Mesendoderm (in vitro differentiated cells): ENCODE results near the gene CENPU.

Experiments
- DNase-seq: peaks from one replicate; pipeline ENCODE4 v3.0.0; 2013
- H2AK5ac ChIP-seq: 2 replicates; pipeline ENCODE4 v1.6.1; 2013; ENCODE audit warnings: low read length, inconsistent platforms
- H2BK120ac ChIP-seq: 2 replicates; pipeline ENCODE4 v1.6.1; 2013; ENCODE audit warnings: low read depth, mild to moderate bottlenecking, low read length, moderate library complexity, mixed read lengths
- H2BK15ac ChIP-seq: replicated peaks from 2 replicates; pipeline ENCODE4 v1.6.1; 2013; ENCODE audit warnings: low read depth, mild to moderate bottlenecking, moderate library complexity
- H2BK5ac ChIP-seq: 2 replicates; pipeline ENCODE4 v1.6.1; 2013; ENCODE audit warnings: low read length, inconsistent platforms
- H3K18ac ChIP-seq: 2 replicates; pipeline ENCODE4 v1.6.1; 2013; ENCODE audit warnings: mild to moderate bottlenecking, low read length, mixed read lengths
- H3K23ac ChIP-seq: one replicate; pipeline ENCODE4 v1.6.1; 2013; ENCODE audit warnings: low read length
- H3K27ac ChIP-seq: 2 replicates; pipeline ENCODE4 v1.5.1; 2013; ENCODE audit warnings: low read depth, mild to moderate bottlenecking, inconsistent platforms, low read length, moderate library complexity
- H3K27me3 ChIP-seq: 2 replicates; pipeline ENCODE4 v1.6.1; 2013; ENCODE audit warnings: low read length, control low read depth, mild to moderate bottlenecking, inconsistent platforms; ENCODE audit not compliant: insufficient read depth, poor library complexity
- H3K36me3 ChIP-seq: 2 replicates; pipeline ENCODE4 v1.6.1; 2013; ENCODE audit warnings: low read length, inconsistent platforms; ENCODE audit not compliant: control insufficient read depth, insufficient read depth
- H3K4ac ChIP-seq: one replicate; pipeline ENCODE4 v1.6.1; 2013; ENCODE audit warnings: low read depth, mild to moderate bottlenecking, low read length, moderate library complexity
- H3K4me1 ChIP-seq: 2 replicates; pipeline ENCODE4 v1.6.1; 2013; ENCODE audit warnings: low read depth, low read length, inconsistent platforms; ENCODE audit not compliant: control insufficient read depth
- H3K4me2 ChIP-seq: 2 replicates; pipeline ENCODE4 v1.6.1; 2013; ENCODE audit warnings: low read length
- H3K4me3 ChIP-seq: 2 replicates; pipeline ENCODE4 v1.5.1; 2013; ENCODE audit warnings: mild to moderate bottlenecking, low read length
- H3K56ac ChIP-seq: one replicate; pipeline ENCODE4 v1.6.1; 2013; ENCODE audit warnings: low read length
- H3K79me1 ChIP-seq: 2 replicates; pipeline ENCODE4 v1.6.1; 2013; ENCODE audit warnings: low read length, inconsistent platforms
- H3K79me2 ChIP-seq: 2 replicates; pipeline ENCODE4 v1.6.1; 2013; ENCODE audit warnings: mild to moderate bottlenecking, low read length; ENCODE audit not compliant: control insufficient read depth, insufficient read depth
- H3K9ac ChIP-seq: 2 replicates; pipeline ENCODE4 v1.6.1; 2013; ENCODE audit warnings: low read length, inconsistent platforms
- H4K5ac ChIP-seq: one replicate; pipeline ENCODE4 v1.6.1; 2013; ENCODE audit warnings: low read length
- H4K8ac ChIP-seq: one replicate; pipeline ENCODE4 v1.6.1; 2013; ENCODE audit warnings: low read depth, mild to moderate bottlenecking, control low read depth, low read length, moderate library complexity
- WGBS: extraction: QIAGEN DNeasy Blood & Tissue Kit; methylation state at CpG from one replicate; pipeline ENCODE4 v1.1.7; 2013; ENCODE audit warnings: low lambda C conversion rate, missing lambda C conversion rate; ENCODE audit not compliant: insufficient coverage; ENCODE audit errors: extremely low coverage; 5-methylcytosine and 5-hydroxymethylcytosine counted together

CENPU gene

DNA sequence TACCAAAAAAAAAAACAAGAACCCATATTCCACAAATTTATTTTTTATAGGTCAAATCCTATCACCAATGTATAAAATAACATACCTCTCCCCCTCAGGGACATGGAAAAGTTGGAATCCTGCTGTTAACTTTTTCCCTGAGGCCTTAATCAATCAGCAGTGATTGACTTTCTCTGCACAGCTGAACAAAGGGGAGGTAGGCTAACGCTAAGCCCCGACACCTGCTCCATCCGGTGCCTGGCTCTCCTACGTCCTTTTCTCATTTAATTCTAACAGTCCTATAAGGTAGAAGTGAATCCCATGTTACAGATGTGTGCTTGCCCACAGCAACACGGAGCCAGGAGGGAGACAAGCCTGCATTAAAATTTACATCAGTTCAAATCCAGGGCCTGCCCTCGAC is 2.8 kb downstream of the CENPU start:
- Histone ChIP-seq H3K18ac (no peak overlapping the region), H3K27me3 (no peaks in the 10 kb centered on the region), H3K79me2 (peaks cover 32% of the 10 kb centered on the region), H3K4me1 (no peaks in the 10 kb centered on the region), H4K8ac (no peak overlapping the region), H3K23ac (no peak overlapping the region), H2BK15ac (no peak overlapping the region), H2BK120ac (no peak overlapping the region), H4K5ac (no peak overlapping the region), H3K9ac (peak overlapping the region; percentile 10), H3K56ac (no peak overlapping the region), H2AK5ac (no peak overlapping the region), H3K27ac (no peak overlapping the region), H2BK5ac (no peak overlapping the region), H3K4ac (no peak overlapping the region), H3K4me3 (no peak overlapping the region), H3K4me2 (no peak overlapping the region), H3K36me3 (no peaks in the 10 kb centered on the region), H3K79me1 (peaks cover 8% of the 10 kb centered on the region)
- no CpG with 5 or more reads among the region's 6 CpGs for WGBS
- no peak for DNase-seq

DNA sequence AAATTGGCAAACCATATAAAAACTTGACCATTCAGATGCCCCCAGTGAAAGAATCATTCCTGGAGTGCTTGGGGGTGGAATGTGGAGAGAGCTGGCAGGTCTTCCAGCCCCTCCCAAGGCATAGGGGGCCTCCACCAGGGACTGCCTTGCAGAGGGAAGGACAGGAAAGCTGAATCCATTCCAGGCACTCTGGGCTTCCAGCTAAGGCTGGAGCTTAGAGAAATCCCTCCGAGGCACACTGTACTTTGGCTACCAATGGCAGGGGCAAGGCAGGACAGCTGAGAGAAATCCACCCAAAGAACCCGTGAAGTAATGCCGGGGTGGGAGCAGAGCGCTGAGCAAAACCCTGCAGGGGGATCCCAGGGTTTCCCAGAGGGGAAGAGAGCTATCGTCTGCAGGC is 4.0 kb downstream of the CENPU start:
- no peak overlapping the region for H3K27ac ChIP-seq
- H3K27me3 ChIP-seq, result no peaks in the 10 kb centered on the region
- no peak overlapping the region for H3K56ac ChIP-seq
- no peak overlapping the region for H2BK5ac ChIP-seq
- H2BK15ac ChIP-seq, result no peak overlapping the region
- no peak overlapping the region for H3K4me2 ChIP-seq
- no CpG with 5 or more reads among the region's 5 CpGs for WGBS
- no peak overlapping the region for H4K5ac ChIP-seq
- H2BK120ac ChIP-seq, result no peak overlapping the region
- H3K23ac ChIP-seq, result no peak overlapping the region
- no peak overlapping the region for H3K4me3 ChIP-seq
- no peaks in the 10 kb centered on the region for H3K36me3 ChIP-seq
- no peak overlapping the region for H3K4ac ChIP-seq
- H2AK5ac ChIP-seq, result no peak overlapping the region
- no peak for DNase-seq
- no peak overlapping the region for H4K8ac ChIP-seq
- H3K4me1 ChIP-seq, result no peaks in the 10 kb centered on the region
- no peak overlapping the region for H3K18ac ChIP-seq
- no peak overlapping the region for H3K9ac ChIP-seq
- peaks cover 8% of the 10 kb centered on the region for H3K79me1 ChIP-seq
- peaks cover 32% of the 10 kb centered on the region for H3K79me2 ChIP-seq

DNA sequence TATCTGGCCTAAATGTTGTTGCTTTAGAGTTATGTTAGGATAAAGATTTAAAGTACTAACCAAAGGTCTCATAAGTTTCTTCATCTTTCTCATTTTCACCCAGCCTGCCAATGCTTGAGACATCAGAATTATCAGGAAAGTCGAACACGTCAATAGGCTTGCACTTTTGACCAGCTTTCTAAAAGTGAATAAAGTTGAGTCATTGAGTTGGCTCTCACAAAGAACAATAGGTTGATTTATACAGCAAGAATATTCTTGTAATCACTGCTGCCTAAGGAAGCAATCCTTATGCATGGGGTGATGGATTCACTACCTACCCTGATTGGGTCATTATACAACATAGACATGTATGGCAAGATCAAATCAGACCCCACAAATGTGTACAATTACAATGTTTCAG is 5.0 kb downstream of the CENPU start:
- Histone ChIP-seq H3K79me1 (peaks cover 8% of the 10 kb centered on the region), H3K56ac (no peak overlapping the region), H3K27me3 (no peaks in the 10 kb centered on the region), H3K4me3 (no peak overlapping the region), H3K23ac (no peak overlapping the region), H3K4ac (no peak overlapping the region), H3K36me3 (no peaks in the 10 kb centered on the region), H4K8ac (no peak overlapping the region), H2BK15ac (no peak overlapping the region), H2BK5ac (no peak overlapping the region), H3K4me2 (no peak overlapping the region), H2AK5ac (no peak overlapping the region), H3K9ac (no peak overlapping the region), H4K5ac (no peak overlapping the region), H3K27ac (no peak overlapping the region), H3K79me2 (peaks cover 32% of the 10 kb centered on the region), H3K18ac (no peak overlapping the region), H2BK120ac (no peak overlapping the region), H3K4me1 (no peaks in the 10 kb centered on the region)
- no peak for DNase-seq
- WGBS, result no CpG with 5 or more reads among the region's 2 CpGs

DNA sequence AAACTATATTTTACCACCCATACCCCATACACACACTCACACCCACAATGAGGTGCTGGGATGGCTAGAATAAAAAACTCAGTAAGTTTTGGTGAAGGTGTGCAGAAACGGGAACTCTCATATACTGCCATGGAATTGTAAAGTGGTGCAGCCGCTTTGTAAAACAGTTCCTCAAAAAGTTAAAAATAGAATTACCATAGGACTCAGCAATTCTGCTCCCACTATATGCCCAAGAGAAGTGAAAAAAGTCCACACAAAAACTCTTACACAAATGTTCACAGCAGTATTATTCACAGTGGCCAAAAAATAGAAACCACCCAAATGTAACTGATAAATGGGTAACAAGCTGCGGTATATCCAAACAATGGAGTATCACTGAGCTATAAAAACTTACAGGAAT is 6.5 kb downstream of the CENPU start:
- Histone ChIP-seq H3K4me2 (no peak overlapping the region), H3K27me3 (no peaks in the 10 kb centered on the region), H3K23ac (no peak overlapping the region), H3K27ac (no peak overlapping the region), H3K4me3 (no peak overlapping the region), H2BK120ac (no peak overlapping the region), H3K36me3 (no peaks in the 10 kb centered on the region), H3K79me2 (peaks cover 21% of the 10 kb centered on the region), H4K5ac (no peak overlapping the region), H3K56ac (no peak overlapping the region), H4K8ac (no peak overlapping the region), H2BK5ac (no peak overlapping the region), H3K18ac (no peak overlapping the region), H2AK5ac (no peak overlapping the region), H3K4ac (no peak overlapping the region), H3K9ac (no peak overlapping the region), H2BK15ac (no peak overlapping the region), H3K79me1 (peaks cover 6% of the 10 kb centered on the region), H3K4me1 (no peaks in the 10 kb centered on the region)
- DNase-seq, result no peak
- WGBS, result no CpG with 5 or more reads among the region's 3 CpGs

DNA sequence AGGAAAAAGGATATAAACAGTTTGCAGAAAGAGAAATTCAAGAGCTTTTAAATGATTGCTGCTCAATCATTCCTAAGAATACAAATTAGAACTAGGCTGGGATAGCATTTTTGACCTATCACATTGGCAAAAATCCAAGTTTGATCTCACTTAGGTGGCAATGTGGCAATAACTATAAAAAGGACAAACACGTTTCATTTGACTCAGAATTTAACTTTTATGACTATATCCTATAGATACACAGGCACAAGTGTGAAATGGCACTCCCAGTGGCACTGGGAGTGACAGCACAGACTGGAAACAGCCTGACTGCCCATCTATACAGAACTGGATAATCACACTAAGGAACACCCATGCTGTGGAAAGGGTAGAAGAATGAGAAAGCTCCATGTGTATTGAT is 11.1 kb downstream of the CENPU start:
- H3K4me2 ChIP-seq, result no peak overlapping the region
- H3K36me3 ChIP-seq, result peaks cover 5% of the 10 kb centered on the region
- WGBS, result no CpG with 5 or more reads among the region's 1 CpG
- no peak overlapping the region for H3K23ac ChIP-seq
- no peak overlapping the region for H2AK5ac ChIP-seq
- H3K27ac ChIP-seq, result no peak overlapping the region
- H3K79me1 ChIP-seq, result peaks cover 14% of the 10 kb centered on the region
- no peak overlapping the region for H4K5ac ChIP-seq
- H2BK120ac ChIP-seq, result no peak overlapping the region
- H3K56ac ChIP-seq, result no peak overlapping the region
- H3K4ac ChIP-seq, result no peak overlapping the region
- no peak overlapping the region for H2BK5ac ChIP-seq
- no peak overlapping the region for H4K8ac ChIP-seq
- H2BK15ac ChIP-seq, result no peak overlapping the region
- H3K27me3 ChIP-seq, result no peaks in the 10 kb centered on the region
- H3K18ac ChIP-seq, result no peak overlapping the region
- DNase-seq, result no peak
- no peak overlapping the region for H3K9ac ChIP-seq
- H3K79me2 ChIP-seq, result peaks cover 5% of the 10 kb centered on the region
- no peaks in the 10 kb centered on the region for H3K4me1 ChIP-seq
- H3K4me3 ChIP-seq, result no peak overlapping the region

DNA sequence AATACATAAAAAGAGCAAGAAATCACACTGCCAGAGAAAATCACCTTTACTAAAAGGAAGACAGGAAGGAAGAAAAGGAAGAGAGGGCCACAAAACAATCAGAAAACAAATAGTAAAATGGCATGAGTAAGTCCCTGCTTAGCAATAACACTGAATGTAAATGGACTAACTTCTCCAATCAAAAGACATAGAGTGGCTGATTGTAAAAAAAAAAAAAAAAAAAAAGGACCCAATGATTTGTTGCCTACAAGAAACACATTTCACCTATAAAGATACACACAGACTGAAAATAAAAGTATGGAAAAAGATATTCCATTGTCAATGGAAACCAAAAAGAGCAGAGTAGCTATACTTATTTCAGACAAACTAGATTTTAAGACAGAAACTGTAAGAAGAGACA is 12.6 kb downstream of the CENPU start:
- no peak for DNase-seq

More for the DNA sequence above, 12.6 kb downstream of the CENPU start:
- no peak overlapping the region for H4K5ac ChIP-seq
- peaks cover 5% of the 10 kb centered on the region for H3K36me3 ChIP-seq
- no peak overlapping the region for H3K9ac ChIP-seq
- H2AK5ac ChIP-seq, result no peak overlapping the region
- H3K4me2 ChIP-seq, result no peak overlapping the region
- H3K4ac ChIP-seq, result no peak overlapping the region
- peaks cover 5% of the 10 kb centered on the region for H3K79me2 ChIP-seq
- no peak overlapping the region for H3K56ac ChIP-seq
- no peak overlapping the region for H3K18ac ChIP-seq
- no peak overlapping the region for H2BK120ac ChIP-seq
- H2BK15ac ChIP-seq, result no peak overlapping the region
- no peaks in the 10 kb centered on the region for H3K27me3 ChIP-seq
- H3K4me3 ChIP-seq, result no peak overlapping the region
- H3K4me1 ChIP-seq, result no peaks in the 10 kb centered on the region
- H2BK5ac ChIP-seq, result no peak overlapping the region
- H3K79me1 ChIP-seq, result peaks cover 16% of the 10 kb centered on the region
- no peak overlapping the region for H3K23ac ChIP-seq
- no peak overlapping the region for H3K27ac ChIP-seq
- no peak overlapping the region for H4K8ac ChIP-seq
